Measurements from ENCODE around the gene ATAD1. TPM values are rescaled to one million over a fixed set of nuclear protein-coding genes. Genes with fewer than 3 reads are reported as not detected.

ATAD1 gene
- total RNA-seq, 1 donor from 2014 or later: 20.4 TPM

- Histone ChIP-seq H3K4me1 (ENCODE audit: control insufficient read depth in 3 of 3, insufficient read depth in 3 of 3, low read length in 3 of 3) (no peaks in the 10 kb centered on the region), H3K9ac (ENCODE audit: low read depth in 1 of 3, low read length in 3 of 3) (no peak overlapping the region), H3K36me3 (ENCODE audit: control insufficient read depth in 3 of 3, insufficient read depth in 3 of 3, low read length in 3 of 3) (peaks cover 5 to 22% (median 13%) of the 10 kb centered on the region in 3 donors), H3K27ac (ENCODE audit: low read depth, low read length) (no peak overlapping the region), H3K27me3 (ENCODE audit: control insufficient read depth in 3 of 3, insufficient read depth in 3 of 3, low read length in 3 of 3) (no peaks in the 10 kb centered on the region), H3K9me3 (ENCODE audit: control insufficient read depth in 3 of 3, low read length in 3 of 3) (no peaks in the 10 kb centered on the region), H3K4me3 (ENCODE audit: low read length in 3 of 3) (no peak overlapping the region)
Measured at GRCh38 chr10:87781545-87781944, 36.5 kb downstream of the ATAD1 start.

- Histone ChIP-seq H3K27ac (ENCODE audit: low read depth, low read length) (no peak overlapping the region), H3K9ac (ENCODE audit: low read depth in 1 of 3, low read length in 3 of 3) (no peak overlapping the region), H3K27me3 (ENCODE audit: control insufficient read depth in 3 of 3, insufficient read depth in 3 of 3, low read length in 3 of 3) (no peaks in the 10 kb centered on the region), H3K9me3 (ENCODE audit: control insufficient read depth in 3 of 3, low read length in 3 of 3) (no peaks in the 10 kb centered on the region), H3K4me1 (ENCODE audit: control insufficient read depth in 3 of 3, insufficient read depth in 3 of 3, low read length in 3 of 3) (no peaks in the 10 kb centered on the region), H3K4me3 (ENCODE audit: low read length in 3 of 3) (no peak overlapping the region), H3K36me3 (ENCODE audit: control insufficient read depth in 3 of 3, insufficient read depth in 3 of 3, low read length in 3 of 3) (peaks cover 0 to 15% (median 10%) of the 10 kb centered on the region in 3 donors)
Measured at GRCh38 chr10:87776328-87776727, 41.7 kb downstream of the ATAD1 start.

- Histone ChIP-seq H3K27me3 (ENCODE audit: control insufficient read depth in 3 of 3, insufficient read depth in 3 of 3, low read length in 3 of 3) (no peaks in the 10 kb centered on the region), H3K4me1 (ENCODE audit: control insufficient read depth in 3 of 3, insufficient read depth in 3 of 3, low read length in 3 of 3) (no peaks in the 10 kb centered on the region), H3K9me3 (ENCODE audit: control insufficient read depth in 3 of 3, low read length in 3 of 3) (no peaks in the 10 kb centered on the region), H3K27ac (ENCODE audit: low read depth, low read length) (no peak overlapping the region), H3K36me3 (ENCODE audit: control insufficient read depth in 3 of 3, insufficient read depth in 3 of 3, low read length in 3 of 3) (peaks cover 0 to 15% (median 10%) of the 10 kb centered on the region in 3 donors), H3K4me3 (ENCODE audit: low read length in 3 of 3) (no peak overlapping the region), H3K9ac (ENCODE audit: low read depth in 1 of 3, low read length in 3 of 3) (no peak overlapping the region)
Measured at GRCh38 chr10:87775766-87776165, 42.3 kb downstream of the ATAD1 start.

GRCh38 chr10:87771871-87772500 lies 46.0 kb downstream of the ATAD1 start:
- Histone ChIP-seq H3K9ac (ENCODE audit: low read depth in 1 of 3, low read length in 3 of 3) (no peak overlapping the region), H3K27me3 (ENCODE audit: control insufficient read depth in 3 of 3, insufficient read depth in 3 of 3, low read length in 3 of 3) (no peaks in the 10 kb centered on the region), H3K4me1 (ENCODE audit: control insufficient read depth in 3 of 3, insufficient read depth in 3 of 3, low read length in 3 of 3) (no peaks in the 10 kb centered on the region), H3K4me3 (ENCODE audit: low read length in 3 of 3) (no peak overlapping the region), H3K27ac (ENCODE audit: low read depth, low read length) (no peak overlapping the region), H3K36me3 (ENCODE audit: control insufficient read depth in 3 of 3, insufficient read depth in 3 of 3, low read length in 3 of 3) (peaks cover 0 to 17% (median 13%) of the 10 kb centered on the region in 3 donors), H3K9me3 (ENCODE audit: control insufficient read depth in 3 of 3, low read length in 3 of 3) (no peaks in the 10 kb centered on the region)

GRCh38 chr10:87767253-87767652 lies 50.8 kb downstream of the ATAD1 start:
- Histone ChIP-seq H3K9ac (ENCODE audit: low read depth in 1 of 3, low read length in 3 of 3) (no peak overlapping the region), H3K27me3 (ENCODE audit: control insufficient read depth in 3 of 3, insufficient read depth in 3 of 3, low read length in 3 of 3) (no peaks in the 10 kb centered on the region), H3K36me3 (ENCODE audit: control insufficient read depth in 3 of 3, insufficient read depth in 3 of 3, low read length in 3 of 3) (peaks cover 2 to 18% (median 14%) of the 10 kb centered on the region in 3 donors), H3K27ac (ENCODE audit: low read depth, low read length) (no peak overlapping the region), H3K9me3 (ENCODE audit: control insufficient read depth in 3 of 3, low read length in 3 of 3) (no peaks in the 10 kb centered on the region), H3K4me1 (ENCODE audit: control insufficient read depth in 3 of 3, insufficient read depth in 3 of 3, low read length in 3 of 3) (no peaks in the 10 kb centered on the region), H3K4me3 (ENCODE audit: low read length in 3 of 3) (no peak overlapping the region)

GRCh38 chr10:87765666-87766376 lies 52.2 kb downstream of the ATAD1 start:
- Histone ChIP-seq H3K9ac (ENCODE audit: low read depth in 1 of 3, low read length in 3 of 3) (no peak overlapping the region), H3K9me3 (ENCODE audit: control insufficient read depth in 3 of 3, low read length in 3 of 3) (no peaks in the 10 kb centered on the region), H3K36me3 (ENCODE audit: control insufficient read depth in 3 of 3, insufficient read depth in 3 of 3, low read length in 3 of 3) (peaks cover 2 to 18% (median 14%) of the 10 kb centered on the region in 3 donors), H3K27me3 (ENCODE audit: control insufficient read depth in 3 of 3, insufficient read depth in 3 of 3, low read length in 3 of 3) (no peaks in the 10 kb centered on the region), H3K4me1 (ENCODE audit: control insufficient read depth in 3 of 3, insufficient read depth in 3 of 3, low read length in 3 of 3) (no peaks in the 10 kb centered on the region), H3K27ac (ENCODE audit: low read depth, low read length) (no peak overlapping the region), H3K4me3 (ENCODE audit: low read length in 3 of 3) (no peak overlapping the region)

- H3K9ac ChIP-seq (ENCODE audit: low read depth in 1 of 3, low read length in 3 of 3): no peak overlapping the region
- no peaks in the 10 kb centered on the region for H3K27me3 ChIP-seq (ENCODE audit: control insufficient read depth in 3 of 3, insufficient read depth in 3 of 3, low read length in 3 of 3)
- H3K9me3 ChIP-seq (ENCODE audit: control insufficient read depth in 3 of 3, low read length in 3 of 3): no peaks in the 10 kb centered on the region
- H3K36me3 ChIP-seq (ENCODE audit: control insufficient read depth in 3 of 3, insufficient read depth in 3 of 3, low read length in 3 of 3): peaks cover 2 to 22% (median 15%) of the 10 kb centered on the region in 3 donors
- H3K27ac ChIP-seq (ENCODE audit: low read depth, low read length): no peak overlapping the region
- H3K4me3 ChIP-seq (ENCODE audit: low read length in 3 of 3): no peak overlapping the region
- H3K4me1 ChIP-seq (ENCODE audit: control insufficient read depth in 3 of 3, insufficient read depth in 3 of 3, low read length in 3 of 3): no peaks in the 10 kb centered on the region
Measured at GRCh38 chr10:87764072-87764934, 53.7 kb downstream of the ATAD1 start.

GRCh38 chr10:87763086-87763861 lies 54.8 kb downstream of the ATAD1 start:
- Histone ChIP-seq H3K27me3 (ENCODE audit: control insufficient read depth in 3 of 3, insufficient read depth in 3 of 3, low read length in 3 of 3) (no peaks in the 10 kb centered on the region), H3K4me3 (ENCODE audit: low read length in 3 of 3) (no peak overlapping the region), H3K9ac (ENCODE audit: low read depth in 1 of 3, low read length in 3 of 3) (no peak overlapping the region), H3K4me1 (ENCODE audit: control insufficient read depth in 3 of 3, insufficient read depth in 3 of 3, low read length in 3 of 3) (no peaks in the 10 kb centered on the region), H3K27ac (ENCODE audit: low read depth, low read length) (no peak overlapping the region), H3K36me3 (ENCODE audit: control insufficient read depth in 3 of 3, insufficient read depth in 3 of 3, low read length in 3 of 3) (peaks cover 2 to 18% (median 15%) of the 10 kb centered on the region in 3 donors), H3K9me3 (ENCODE audit: control insufficient read depth in 3 of 3, low read length in 3 of 3) (no peaks in the 10 kb centered on the region)

GRCh38 chr10:87761892-87762291 lies 56.1 kb downstream of the ATAD1 start:
- Histone ChIP-seq H3K9ac (ENCODE audit: low read depth in 1 of 3, low read length in 3 of 3) (no peak overlapping the region), H3K4me3 (ENCODE audit: low read length in 3 of 3) (no peak overlapping the region), H3K4me1 (ENCODE audit: control insufficient read depth in 3 of 3, insufficient read depth in 3 of 3, low read length in 3 of 3) (no peaks in the 10 kb centered on the region), H3K27me3 (ENCODE audit: control insufficient read depth in 3 of 3, insufficient read depth in 3 of 3, low read length in 3 of 3) (no peaks in the 10 kb centered on the region), H3K36me3 (ENCODE audit: control insufficient read depth in 3 of 3, insufficient read depth in 3 of 3, low read length in 3 of 3) (peaks cover 2 to 18% (median 11%) of the 10 kb centered on the region in 3 donors), H3K9me3 (ENCODE audit: control insufficient read depth in 3 of 3, low read length in 3 of 3) (no peaks in the 10 kb centered on the region), H3K27ac (ENCODE audit: low read depth, low read length) (no peak overlapping the region)

All from skeletal muscle tissue (tissue), 4 donors.